Measurements from ENCODE around the gene C6orf62.
"Not testable (repeated sequence)": the region's sequence is repeated elsewhere in the genome, so short reads cannot be mapped to it uniquely, and the experiment has no call there.

C6orf62 gene

DNA sequence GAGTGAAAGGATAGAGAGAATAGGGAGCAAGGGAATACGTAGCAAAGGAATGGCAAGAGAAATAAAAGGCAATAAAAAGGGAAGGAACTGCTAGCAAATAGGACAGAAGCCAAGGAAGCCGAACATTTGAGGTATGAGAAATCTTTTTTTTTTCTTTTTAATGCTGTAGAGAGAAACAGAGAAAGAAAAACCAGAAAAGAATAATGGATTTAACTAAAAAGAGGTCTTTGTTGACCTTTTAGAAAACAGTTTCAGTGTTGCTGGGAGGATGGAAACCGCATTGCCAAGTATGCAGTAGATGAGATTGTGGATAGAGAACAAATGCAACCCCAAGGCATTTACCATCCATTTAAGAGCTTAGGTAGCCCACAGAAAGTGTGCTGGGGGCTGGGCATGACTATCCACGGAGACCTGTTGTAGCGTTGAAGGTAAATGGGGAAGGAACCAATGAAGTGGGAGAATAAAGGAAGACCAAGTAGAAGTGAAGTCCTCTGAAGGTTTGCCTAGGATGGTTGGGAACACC lies 23.3 kb upstream of the C6orf62 start:
- H3K4me3 ChIP-seq (replicated peaks; ENCODE audit: low read depth, low read length): no peak overlapping the region
- DNase-seq (ENCODE audit: low read depth): no peak

DNA sequence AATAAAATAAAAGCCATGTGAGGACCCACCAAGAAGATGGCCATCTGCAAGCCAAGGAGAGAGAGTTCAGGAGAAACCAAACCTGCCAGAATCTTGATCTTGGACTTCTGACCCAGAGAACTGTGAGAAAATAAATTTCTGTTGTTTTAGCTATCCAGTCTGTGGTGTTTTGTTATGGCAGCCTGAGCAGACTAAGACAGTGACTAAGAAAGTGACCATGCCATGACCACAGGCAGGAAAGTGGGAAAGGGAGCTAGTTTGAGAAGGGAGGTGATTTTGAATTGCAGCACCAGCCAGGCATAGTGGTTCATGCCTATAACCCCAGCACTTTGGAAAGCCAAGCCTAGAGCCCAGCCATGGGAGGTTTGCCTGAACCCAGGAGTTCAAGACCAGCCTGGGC lies 21.9 kb upstream of the C6orf62 start:
- no peak for DNase-seq (ENCODE audit: low read depth)
- H3K4me3 ChIP-seq (replicated peaks; ENCODE audit: low read depth, low read length): no peak overlapping the region
- TF ChIP-seq, protein P1, sequence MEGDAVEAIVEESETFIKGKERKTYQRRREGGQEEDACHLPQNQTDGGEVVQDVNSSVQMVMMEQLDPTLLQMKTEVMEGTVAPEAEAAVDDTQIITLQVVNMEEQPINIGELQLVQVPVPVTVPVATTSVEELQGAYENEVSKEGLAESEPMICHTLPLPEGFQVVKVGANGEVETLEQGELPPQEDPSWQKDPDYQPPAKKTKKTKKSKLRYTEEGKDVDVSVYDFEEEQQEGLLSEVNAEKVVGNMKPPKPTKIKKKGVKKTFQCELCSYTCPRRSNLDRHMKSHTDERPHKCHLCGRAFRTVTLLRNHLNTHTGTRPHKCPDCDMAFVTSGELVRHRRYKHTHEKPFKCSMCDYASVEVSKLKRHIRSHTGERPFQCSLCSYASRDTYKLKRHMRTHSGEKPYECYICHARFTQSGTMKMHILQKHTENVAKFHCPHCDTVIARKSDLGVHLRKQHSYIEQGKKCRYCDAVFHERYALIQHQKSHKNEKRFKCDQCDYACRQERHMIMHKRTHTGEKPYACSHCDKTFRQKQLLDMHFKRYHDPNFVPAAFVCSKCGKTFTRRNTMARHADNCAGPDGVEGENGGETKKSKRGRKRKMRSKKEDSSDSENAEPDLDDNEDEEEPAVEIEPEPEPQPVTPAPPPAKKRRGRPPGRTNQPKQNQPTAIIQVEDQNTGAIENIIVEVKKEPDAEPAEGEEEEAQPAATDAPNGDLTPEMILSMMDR (IDR thresholded peaks at IDR 0.05; ENCODE audit: low read length, missing control alignments): no peak

More for the DNA sequence above, 23.3 kb upstream of the C6orf62 start:
- TF ChIP-seq, protein P1 (IDR thresholded peaks at IDR 0.05; ENCODE audit: low read length, missing control alignments): no peak

DNA sequence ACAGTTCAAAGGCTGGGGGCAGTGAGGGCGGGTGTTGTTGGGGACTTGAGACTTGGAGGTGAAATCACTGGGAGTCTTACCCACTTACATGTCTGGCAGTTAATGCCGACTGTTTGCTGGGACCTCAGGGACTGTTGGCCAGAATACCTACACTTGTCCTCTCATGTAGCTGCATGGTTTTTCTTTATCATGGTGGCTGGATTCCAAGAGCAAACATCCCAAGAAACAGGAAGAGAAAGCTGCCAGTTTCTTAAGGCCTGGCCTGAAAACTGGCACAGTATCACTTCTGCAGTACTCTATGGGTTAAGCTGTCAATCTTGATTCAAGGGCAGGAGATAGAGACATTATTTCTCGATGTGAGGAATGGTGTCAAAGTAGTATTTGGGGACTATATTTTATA lies 19.8 kb upstream of the C6orf62 start:
- H3K4me3 ChIP-seq (replicated peaks; ENCODE audit: low read depth, low read length): no peak overlapping the region
- TF ChIP-seq, protein P1 (IDR thresholded peaks at IDR 0.05; ENCODE audit: low read length, missing control alignments): no peak
- no peak for DNase-seq (ENCODE audit: low read depth)

DNA sequence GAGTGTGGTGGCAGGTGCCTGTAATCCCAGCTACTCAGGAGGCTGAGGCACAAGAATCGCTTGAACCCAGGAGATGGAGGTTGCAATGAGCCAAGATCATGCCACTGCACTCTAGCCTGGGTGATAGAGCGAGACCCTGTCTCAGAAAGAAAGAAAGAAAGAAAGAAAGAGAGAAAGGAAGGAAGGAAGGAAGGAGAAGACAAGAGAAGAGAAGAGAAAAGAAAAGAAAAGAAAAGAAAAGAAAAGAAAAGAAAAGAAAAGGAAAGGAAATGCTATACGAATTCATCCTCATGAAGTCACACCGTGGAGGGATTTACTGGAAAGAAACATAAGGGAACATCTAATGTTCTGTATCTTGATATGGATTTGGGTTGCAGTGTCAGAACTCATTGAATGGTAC lies 15.8 kb upstream of the C6orf62 start:
- DNase-seq (ENCODE audit: low read depth): not testable (repeated sequence)

DNA sequence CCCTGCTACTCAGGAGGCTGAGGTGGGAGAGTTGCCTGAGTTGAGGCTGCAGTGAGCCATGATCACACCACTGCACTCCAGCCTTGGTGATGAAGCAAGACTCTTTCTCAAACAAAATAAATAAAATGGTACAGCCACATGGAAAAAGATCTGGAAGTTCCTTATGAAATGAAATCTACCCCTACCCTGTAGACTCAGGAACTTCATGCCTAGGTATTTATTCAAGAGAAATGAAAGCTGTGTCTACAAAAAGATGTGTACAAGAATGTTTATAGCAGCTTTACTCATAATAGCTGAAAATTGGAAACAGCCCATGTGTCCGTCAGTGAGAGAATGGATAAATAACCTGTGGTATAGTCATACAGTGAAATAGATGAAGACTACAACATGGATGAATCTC lies 15.2 kb upstream of the C6orf62 start:
- DNase-seq (ENCODE audit: low read depth): no peak
- no peak overlapping the region for H3K4me3 ChIP-seq (replicated peaks; ENCODE audit: low read depth, low read length)
- TF ChIP-seq, protein P1 (IDR thresholded peaks at IDR 0.05; ENCODE audit: low read length, missing control alignments): no peak

More for the DNA sequence above, 15.8 kb upstream of the C6orf62 start:
- H3K4me3 ChIP-seq (replicated peaks; ENCODE audit: low read depth, low read length): not testable (repeated sequence)

DNA sequence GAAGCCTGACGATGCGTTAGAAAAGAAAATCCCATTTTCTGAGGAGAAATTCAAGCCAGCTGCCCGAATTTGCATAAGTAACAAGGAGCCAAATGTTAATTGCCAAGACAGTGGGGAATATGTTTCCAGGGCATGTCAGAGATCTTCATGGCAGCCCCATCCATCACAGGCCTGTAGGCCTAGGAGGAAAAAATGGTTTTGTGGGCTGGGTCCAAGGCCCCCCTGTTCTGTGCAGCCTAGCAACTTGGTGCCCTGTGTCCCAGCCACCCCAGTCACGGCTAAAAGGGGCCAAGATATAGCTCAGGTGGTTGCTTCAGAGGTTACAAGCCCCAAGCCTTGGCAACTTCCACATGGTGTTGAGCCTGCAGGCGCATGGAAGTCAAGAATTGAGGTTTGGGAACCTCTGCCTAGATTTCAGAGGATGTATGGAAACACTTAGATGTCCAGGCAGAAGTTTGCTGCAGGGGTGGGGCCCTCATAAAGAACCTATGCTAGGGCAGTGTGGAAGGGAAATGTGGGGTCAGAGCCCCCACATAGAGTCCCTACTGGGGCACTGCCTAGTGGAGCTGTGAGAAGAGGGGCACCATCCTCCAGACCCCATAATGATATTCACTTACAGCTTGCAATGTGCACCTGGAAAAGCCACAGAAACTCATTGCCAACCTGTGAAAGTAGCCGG lies 12.6 kb upstream of the C6orf62 start:
- DNase-seq (ENCODE audit: low read depth): not testable (repeated sequence)

DNA sequence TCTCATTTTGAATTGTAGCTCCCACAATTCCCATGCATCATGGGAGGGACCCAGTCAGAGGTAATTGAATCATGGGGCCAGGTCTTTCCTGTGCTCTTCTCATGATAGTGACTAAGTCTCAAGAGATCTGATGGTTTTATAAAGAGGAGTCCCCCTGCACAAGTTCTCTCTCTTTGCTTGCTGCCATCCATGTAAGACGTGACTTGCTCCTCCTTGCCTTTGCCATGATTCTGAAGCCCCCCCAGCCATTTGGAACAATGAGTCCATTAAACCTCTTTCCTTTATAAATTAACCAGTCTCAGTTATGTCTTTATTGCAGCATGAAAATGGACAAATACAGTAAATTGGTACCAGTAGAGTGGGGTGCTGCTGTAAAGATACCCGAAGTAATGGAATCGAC lies 11.7 kb upstream of the C6orf62 start:
- DNase-seq (ENCODE audit: low read depth); H3K4me3 ChIP-seq (replicated peaks; ENCODE audit: low read depth, low read length): not testable (repeated sequence)

More for the DNA sequence above, 12.6 kb upstream of the C6orf62 start:
- not testable (repeated sequence) for H3K4me3 ChIP-seq (replicated peaks; ENCODE audit: low read depth, low read length)

DNA sequence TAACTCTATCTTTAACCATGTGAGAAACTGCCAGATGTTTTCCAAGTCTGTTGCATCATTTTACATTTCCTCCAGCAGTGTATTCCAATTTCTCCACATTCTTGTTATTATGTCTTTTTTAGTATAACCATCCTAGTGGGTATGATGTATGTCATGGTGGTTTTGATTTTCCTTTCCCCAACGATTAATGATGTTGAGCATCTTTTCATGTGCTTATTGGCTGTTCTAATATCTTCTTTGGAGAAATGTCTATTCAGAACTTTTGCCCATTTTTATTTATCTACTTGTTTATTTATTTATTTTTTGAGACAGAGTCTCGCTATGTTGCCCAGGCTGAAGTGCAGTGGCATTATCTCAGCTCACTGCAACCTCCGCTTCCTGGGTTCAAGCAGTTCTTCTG lies 4.3 kb upstream of the C6orf62 start:
- no peak overlapping the region for H3K4me3 ChIP-seq (replicated peaks; ENCODE audit: low read depth, low read length)
- no peak for DNase-seq (ENCODE audit: low read depth)
- TF ChIP-seq, protein P1 (IDR thresholded peaks at IDR 0.05; ENCODE audit: low read length, missing control alignments): no peak

All from fibroblast of pulmonary artery (primary cell).